GM23338 (cell line): Measurements from ENCODE around the gene PCDHB12. TPM values are rescaled to one million over a fixed set of nuclear protein-coding genes. Genes with fewer than 3 reads are reported as not detected.
A peak's percentile ranks its signal among the peaks of the same experiment; 100 is the strongest.
"Not testable (repeated sequence)": the region's sequence is repeated elsewhere in the genome, so short reads cannot be mapped to it uniquely, and the experiment has no call there.

Experiments
- ATAC-seq: fragments of 200-7000 bp; cut with Tn5 transposase; 3 replicates; pipeline ENCODE4 v1.9.1; 2020
- DNase-seq: peaks from one replicate; pipeline ENCODE4 v3.0.0-alpha.2; 2015; ENCODE audit warnings: low spot score
- H2AFZ ChIP-seq: fragments of 200-600 bp; sonication (generic); 2 replicates; pipeline ENCODE4 v1.8.0; 2016; ENCODE audit warnings: antibody characterized with exemption, mild to moderate bottlenecking, moderate library complexity
- H3F3A ChIP-seq: fragments of 200-600 bp; sonication (generic); replicated peaks from 2 replicates; pipeline ENCODE4 v1.8.0; 2017; ENCODE audit warnings: antibody characterized with exemption, mixed run types, low read depth
- H3K27ac ChIP-seq: fragments of 200-600 bp; sonication (generic); 2 replicates; pipeline ENCODE4 v1.6.1; 2016; ENCODE audit warnings: low read depth
- H3K27me3 ChIP-seq: fragments of 200-600 bp; sonication (generic); 2 replicates; pipeline ENCODE4 v1.8.0; 2016; ENCODE audit warnings: mild to moderate bottlenecking, mixed run types, moderate library complexity; ENCODE audit not compliant: insufficient read depth
- H3K36me3 ChIP-seq: fragments of 200-600 bp; sonication (generic); 2 replicates; pipeline ENCODE4 v1.8.0; 2016; ENCODE audit warnings: mild to moderate bottlenecking; ENCODE audit not compliant: insufficient read depth
- H3K4me1 ChIP-seq: fragments of 200-600 bp; sonication (generic); 2 replicates; pipeline ENCODE4 v1.8.0; 2016; ENCODE audit warnings: mild to moderate bottlenecking, moderate library complexity; ENCODE audit not compliant: insufficient read depth
- H3K4me2 ChIP-seq: fragments of 200-600 bp; sonication (generic); 2 replicates; pipeline ENCODE4 v1.7.1; 2017; ENCODE audit warnings: mixed run types
- H3K4me3 ChIP-seq: fragments of 200-600 bp; sonication (generic); 2 replicates; pipeline ENCODE4 v1.6.1; 2016; ENCODE audit warnings: mixed run types
- H3K79me2 ChIP-seq: fragments of 200-600 bp; sonication (generic); replicated peaks from 2 replicates; pipeline ENCODE4 v1.8.0; 2017; ENCODE audit warnings: mild to moderate bottlenecking; ENCODE audit not compliant: insufficient read depth
- H3K9me2 ChIP-seq: fragments of 200-600 bp; sonication (generic); 2 replicates; pipeline ENCODE4 v1.8.0; 2017; ENCODE audit not compliant: insufficient read depth
- H4K20me1 ChIP-seq: fragments of 200-600 bp; sonication (generic); replicated peaks from 2 replicates; pipeline ENCODE4 v1.8.0; 2017; ENCODE audit warnings: mild to moderate bottlenecking; ENCODE audit not compliant: insufficient read depth
- H3K27ac Mint-ChIP-seq: 2 replicates; pipeline ENCODE4 v1.8.0; 2020; ENCODE audit warnings: inconsistent platforms, mild to moderate bottlenecking, moderate library complexity, mixed read lengths
- H3K27me3 Mint-ChIP-seq: 3 replicates; pipeline ENCODE4 v1.8.0; 2022; ENCODE audit warnings: low read depth, mild to moderate bottlenecking, moderate library complexity, mixed read lengths, inconsistent platforms; ENCODE audit not compliant: insufficient read depth, poor library complexity
- H3K36me3 Mint-ChIP-seq: 3 replicates; pipeline ENCODE4 v1.8.0; 2021; ENCODE audit warnings: low read depth, mild to moderate bottlenecking, inconsistent platforms, moderate library complexity, mixed read lengths
- H3K4me1 Mint-ChIP-seq: 3 replicates; pipeline ENCODE4 v1.8.0; 2020; ENCODE audit warnings: mild to moderate bottlenecking, inconsistent platforms, mixed read lengths
- H3K4me3 Mint-ChIP-seq: 3 replicates; pipeline ENCODE4 v1.8.0; 2021; ENCODE audit warnings: moderate library complexity, mild to moderate bottlenecking, inconsistent platforms, mixed read lengths
- H3K9me3 Mint-ChIP-seq: 3 replicates; pipeline ENCODE4 v1.8.0; 2020; ENCODE audit warnings: moderate library complexity, mild to moderate bottlenecking, inconsistent platforms, mixed read lengths
- CTCF ChIP-seq, 2 experiments: fragments of 200-600 bp in 1 of 2; sonication (generic) in 1 of 2; conservative IDR thresholded peaks; 2 replicates each; pipeline versions ENCODE4 v1.5.1 to v1.6.1; 2016 to 2017; ENCODE audit warnings: antibody characterized with exemption in 2 of 2, low read depth in 2 of 2, mild to moderate bottlenecking in 2 of 2, moderate library complexity in 1 of 2
- NANOG ChIP-seq: IDR thresholded peaks from 2 replicates; pipeline ENCODE4 v1.6.1; 2016; ENCODE audit warnings: antibody characterized with exemption, borderline replicate concordance
- polyA plus RNA-seq: library from polyadenylated mRNA; unstranded; fragments of >200 nt; fragmentation: Nextera tagmentation; extraction: Ambion mirVana; gene quantifications from 2 replicates; pipeline ENCODE4 v1.2.1, GENCODE V29; 2016
- total RNA-seq: library from RNA; depleted of rRNA; stranded (reverse); fragments of >200 nt; shearing (Covaris generic); gene quantifications from 2 replicates; pipeline ENCODE4 v1.2.3, GENCODE V29; 2014

Gene PCDHB12
- total and polyA plus RNA-seq, 2 experiments from 2014 or later: 1.3 to 4.3 TPM

- not testable (repeated sequence) for H3K4me3 Mint-ChIP-seq
These were observed 16.9 kb downstream of the PCDHB12 start for GRCh38 chr5:141225421-141225820.

GRCh38 chr5:141234109-141234667, 25.7 kb downstream of the PCDHB12 start:
- H3K4me2 ChIP-seq: peak overlapping the region; percentile 68

More at GRCh38 chr5:141225421-141225820, 16.9 kb downstream of the PCDHB12 start:
- not testable (repeated sequence) for H3K79me2 ChIP-seq, ATAC-seq, H3F3A ChIP-seq, H3K4me1 Mint-ChIP-seq, H3K4me1 ChIP-seq, H3K4me2 ChIP-seq, DNase-seq, H3K4me3 ChIP-seq, H4K20me1 ChIP-seq, H3K27me3 ChIP-seq, H3K27me3 Mint-ChIP-seq, H3K36me3 ChIP-seq, H3K9me2 ChIP-seq, H3K27ac Mint-ChIP-seq, H2AFZ ChIP-seq, H3K27ac ChIP-seq
- Mint-ChIP-seq H3K36me3 (peaks cover 18% of the 10 kb centered on the region), H3K9me3 (peaks cover 17% of the 10 kb centered on the region)

GRCh38 chr5:141235922-141236321, 27.4 kb downstream of the PCDHB12 start:
- not testable (repeated sequence) for H3K27me3 Mint-ChIP-seq, H3K36me3 ChIP-seq, H3K9me2 ChIP-seq, ATAC-seq, H3F3A ChIP-seq, H3K79me2 ChIP-seq, H3K4me1 Mint-ChIP-seq, H3K4me2 ChIP-seq, H3K27me3 ChIP-seq, H2AFZ ChIP-seq, DNase-seq, H3K4me1 ChIP-seq, H4K20me1 ChIP-seq, H3K4me3 Mint-ChIP-seq, H3K27ac ChIP-seq, H3K27ac Mint-ChIP-seq, H3K4me3 ChIP-seq
- peaks cover 33% of the 10 kb centered on the region for H3K36me3 Mint-ChIP-seq
- peaks cover 63% of the 10 kb centered on the region for H3K9me3 Mint-ChIP-seq

More at GRCh38 chr5:141234109-141234667, 25.7 kb downstream of the PCDHB12 start:
- TF ChIP-seq CTCF (conservative IDR thresholded peaks at IDR 0.05; ENCODE audit: low read depth in 2 of 2): peak; percentile 81 to 86
- TF ChIP-seq NANOG: no peak
- peak overlapping the region; percentile 87 for H2AFZ ChIP-seq
- H3K27ac ChIP-seq: no peak overlapping the region
- H3F3A ChIP-seq: no peaks in the 10 kb centered on the region
- no peak overlapping the region for H3K4me3 Mint-ChIP-seq
- H3K4me3 ChIP-seq: peak overlapping the region; percentile 57
- H3K27me3 ChIP-seq: no peaks in the 10 kb centered on the region
- ATAC-seq: no peak
- peaks cover 4% of the 10 kb centered on the region for H3K27me3 Mint-ChIP-seq
- DNase-seq: peak; percentile 76
- no peaks in the 10 kb centered on the region for H3K79me2 ChIP-seq
- no peaks in the 10 kb centered on the region for H3K36me3 ChIP-seq
- peaks cover 57% of the 10 kb centered on the region for H3K9me3 Mint-ChIP-seq
- peaks cover 2% of the 10 kb centered on the region; the same call in 1 of the 3 replicates for H3K4me1 Mint-ChIP-seq
- H3K4me1 ChIP-seq: 0 out of 2 replicates have a peak, but pooled peaks cover 6% of the 10 kb centered on the region
- no peaks in the 10 kb centered on the region for H3K9me2 ChIP-seq
- H3K36me3 Mint-ChIP-seq: peaks cover 26% of the 10 kb centered on the region
- no peaks in the 10 kb centered on the region for H4K20me1 ChIP-seq
- no peak overlapping the region for H3K27ac Mint-ChIP-seq
